HEK293T (cell line): ENCODE results near the gene CDK5R2.

ENCODE experiments used
- CTCF ChIA-PET: fragments of 350-600 bp; formaldehyde crosslinking; extraction: SDS; loops from one replicate; lab custom pipeline; 2021; ENCODE audit warnings: antibody characterized with exemption, inconsistent platforms; lab: Yijun Ruan, JAX
- POLR2A ChIA-PET: fragments of 350-600 bp; formaldehyde crosslinking; extraction: SDS; loops from one replicate; lab custom pipeline; 2020; ENCODE audit warnings: antibody characterized with exemption, inconsistent platforms; lab: Yijun Ruan, JAX
- DNase-seq: peaks from one replicate; pipeline ENCODE4 v3.0.0; 2012; ENCODE audit warnings: mixed read lengths; ENCODE audit errors: extremely low spot score
- ARNT ChIP-seq: fragments of 450-650 bp; IDR thresholded peaks from 2 replicates; pipeline ENCODE4 v1.6.1; 2017; ENCODE audit warnings: mild to moderate bottlenecking
- BHLHE40 ChIP-seq: fragments of 450-650 bp; IDR thresholded peaks from 2 replicates; pipeline ENCODE4 v1.6.1; 2016; ENCODE audit warnings: mild to moderate bottlenecking, moderate library complexity, borderline replicate concordance
- CTBP1 ChIP-seq: fragments of 450-650 bp; IDR thresholded peaks from 2 replicates; pipeline ENCODE4 v1.6.1; 2016; ENCODE audit warnings: borderline replicate concordance
- ELF4 ChIP-seq: fragments of 450-650 bp; IDR thresholded peaks from 2 replicates; pipeline ENCODE4 v1.6.1; 2017; ENCODE audit warnings: antibody characterized with exemption
- FOXA1 ChIP-seq: fragments of 450-650 bp; IDR thresholded peaks from 2 replicates; pipeline ENCODE4 v1.6.1; 2016; ENCODE audit warnings: mild to moderate bottlenecking
- FOXK2 ChIP-seq: fragments of 450-650 bp; IDR thresholded peaks from 2 replicates; pipeline ENCODE4 v1.6.1; 2016; ENCODE audit warnings: mild to moderate bottlenecking
- FOXM1 ChIP-seq: fragments of 450-650 bp; IDR thresholded peaks from 2 replicates; pipeline ENCODE4 v1.6.1; 2017; ENCODE audit warnings: mild to moderate bottlenecking, borderline replicate concordance
- HDGF ChIP-seq: fragments of 450-650 bp; IDR thresholded peaks from 2 replicates; pipeline ENCODE4 v1.6.1; 2017; ENCODE audit warnings: antibody characterized with exemption, borderline replicate concordance
- L3MBTL2 ChIP-seq: fragments of 450-650 bp; conservative IDR thresholded peaks from 2 replicates; pipeline ENCODE4 v1.6.1; 2016; ENCODE audit warnings: mild to moderate bottlenecking
- LEF1 ChIP-seq: fragments of 450-650 bp; IDR thresholded peaks from 2 replicates; pipeline ENCODE4 v1.6.1; 2017; ENCODE audit warnings: mild to moderate bottlenecking, borderline replicate concordance
- NFRKB ChIP-seq: fragments of 450-650 bp; IDR thresholded peaks from 2 replicates; pipeline ENCODE4 v1.6.1; 2016; ENCODE audit warnings: mild to moderate bottlenecking, moderate library complexity
- PKNOX1 ChIP-seq: fragments of 450-650 bp; IDR thresholded peaks from 2 replicates; pipeline ENCODE4 v1.6.1; 2016
- SP1 ChIP-seq: fragments of 450-650 bp; IDR thresholded peaks from 2 replicates; pipeline ENCODE4 v1.6.1; 2017
- SUZ12 ChIP-seq: fragments of 450-650 bp; IDR thresholded peaks from 2 replicates; pipeline ENCODE4 v1.6.1; 2016; ENCODE audit warnings: mild to moderate bottlenecking
- TARDBP ChIP-seq: fragments of 450-650 bp; IDR thresholded peaks from 2 replicates; pipeline ENCODE4 v1.6.1; 2016
- ZNF384 ChIP-seq: fragments of 450-650 bp; IDR thresholded peaks from 2 replicates; pipeline ENCODE4 v1.6.1; 2016

CDK5R2 gene

GRCh38 chr2:218956039-218956438 is 3.4 kb upstream of the CDK5R2 start:
- DNase-seq, result no peak
- TF ChIP-seq FOXK2 (no peak), PKNOX1 (no peak), ELF4 (no peak), FOXM1 (no peak), HDGF (no peak), LEF1 (no peak), CTBP1 (no peak), BHLHE40 (no peak), FOXA1 (no peak), ZNF384 (no peak), ARNT (no peak), L3MBTL2 (no peak), TARDBP (no peak), SUZ12 (no peak), SP1 (no peak), NFRKB (no peak)
- ChIA-PET POLR2A (no interaction called here), CTCF (no interaction called here)

- no peak for DNase-seq
- ChIA-PET POLR2A (no interaction called here), CTCF (no interaction called here)
- TF ChIP-seq SUZ12, result no peak
- TF ChIP-seq TARDBP, result no peak
- no peak for TF ChIP-seq SP1
- TF ChIP-seq BHLHE40, result no peak
- TF ChIP-seq ARNT, result no peak
- no peak for TF ChIP-seq FOXA1
- TF ChIP-seq PKNOX1, result no peak
- TF ChIP-seq FOXK2, result no peak
- no peak for TF ChIP-seq NFRKB
- no peak for TF ChIP-seq LEF1
- TF ChIP-seq ELF4, result no peak
- TF ChIP-seq FOXM1, result no peak
- no peak for TF ChIP-seq ZNF384
- no peak for TF ChIP-seq CTBP1
- no peak for TF ChIP-seq HDGF
Observed at GRCh38 chr2:218957671-218958070, 1.8 kb upstream of the CDK5R2 start.

GRCh38 chr2:218958276-218958675 is 1.2 kb upstream of the CDK5R2 start:
- POLR2A ChIA-PET, result no interaction called here
- CTCF ChIA-PET, result no interaction called here
- TF ChIP-seq HDGF, result no peak
- TF ChIP-seq CTBP1, result no peak
- no peak for TF ChIP-seq L3MBTL2
- no peak for TF ChIP-seq FOXA1
- no peak for TF ChIP-seq TARDBP
- DNase-seq, result no peak

GRCh38 chr2:218959761-218960308 is 369 bp downstream of the CDK5R2 start:
- ChIA-PET CTCF (interaction anchor here (0.6 to 1.5 kb wide), 3 partner anchors 20 to 76 kb away, joined by 3 to 7 read pairs (median 4); no protein-coding TSS in a partner anchor), POLR2A (interaction anchor here (0.7 to 1.3 kb wide), 8 partner anchors 8 to 217 kb away, joined by 3 to 5 read pairs (median 4); partner anchors contain the start of gene CNPPD1)
- no peak for DNase-seq
- no peak for TF ChIP-seq L3MBTL2
- TF ChIP-seq LEF1, result no peak
- TF ChIP-seq ARNT, result no peak
- TF ChIP-seq PKNOX1, result no peak
- no peak for TF ChIP-seq TARDBP
- no peak for TF ChIP-seq ELF4
- TF ChIP-seq FOXA1, result no peak
- no peak for TF ChIP-seq FOXM1
- TF ChIP-seq SUZ12, result no peak
- no peak for TF ChIP-seq CTBP1
- no peak for TF ChIP-seq NFRKB
- no peak for TF ChIP-seq SP1
- no peak for TF ChIP-seq FOXK2
- no peak for TF ChIP-seq HDGF
- TF ChIP-seq ZNF384, result no peak
- TF ChIP-seq BHLHE40, result no peak

- POLR2A ChIA-PET, result no interaction called here
- DNase-seq, result no peak
- CTCF ChIA-PET, result interaction anchor here (1.5 kb wide), 1 partner anchor 63 kb away, joined by 7 read pairs; no protein-coding TSS in a partner anchor
- no peak for TF ChIP-seq ZNF384
Observed at GRCh38 chr2:218960309-218961165, 1.1 kb downstream of the CDK5R2 start.

- no peak for DNase-seq
- TF ChIP-seq FOXM1 (no peak), NFRKB (no peak), L3MBTL2 (no peak), PKNOX1 (no peak), BHLHE40 (no peak), FOXK2 (no peak), LEF1 (no peak), CTBP1 (no peak), FOXA1 (no peak), ARNT (no peak)
- CTCF ChIA-PET, result interaction anchor here (0.7 kb wide), 1 partner anchor 51 kb away, joined by 3 read pairs; no protein-coding TSS in a partner anchor
- POLR2A ChIA-PET, result no interaction called here
Observed at GRCh38 chr2:218961229-218961628, 1.8 kb downstream of the CDK5R2 start.
